HG03108 (cell line): ENCODE data around the gene TTC9.

Experiments
- ATAC-seq: cut with Tn5 transposase; IDR thresholded peaks from one replicate; pipeline ENCODE4 v1.9.1; 2021; ENCODE audit warnings: moderate library complexity; ENCODE audit not compliant: unreplicated experiment

Gene TTC9

GRCh38 chr14:70641548-70642302 is at the start of gene TTC9:
Gene TTC9 (plus strand): TSS chr14:70641916. CDS start chr14:70642130, 214 bp downstream.
- ATAC-seq, result no peak

GRCh38 chr14:70594461-70594860 is 47.3 kb upstream of the TTC9 start:
- no peak for ATAC-seq

- no peak for ATAC-seq
Observed at GRCh38 chr14:70595443-70596185, 46.1 kb upstream of the TTC9 start.

GRCh38 chr14:70597731-70598130 is 44.0 kb upstream of the TTC9 start:
- ATAC-seq, result no peak

- no peak for ATAC-seq
Observed at GRCh38 chr14:70599345-70599744, 42.4 kb upstream of the TTC9 start.

- peak; percentile 89 for ATAC-seq
Observed at GRCh38 chr14:70600382-70601157, 41.1 kb upstream of the TTC9 start, which contains the start of gene MED6. Gene MED6 (minus strand): TSS chr14:70600655. CDS start chr14:70600637, 18 bp downstream.

GRCh38 chr14:70601162-70601561 is 40.6 kb upstream of the TTC9 start:
- no peak for ATAC-seq

- ATAC-seq, result peak; percentile 48
Observed at GRCh38 chr14:70602254-70602653, 39.5 kb upstream of the TTC9 start.

GRCh38 chr14:70611216-70611615 is 30.5 kb upstream of the TTC9 start:
- ATAC-seq, result no peak

GRCh38 chr14:70616646-70617045 is 25.1 kb upstream of the TTC9 start:
- ATAC-seq, result no peak

GRCh38 chr14:70618314-70618713 is 23.4 kb upstream of the TTC9 start:
- ATAC-seq, result no peak

- no peak for ATAC-seq
Observed at GRCh38 chr14:70619708-70620107, 22.0 kb upstream of the TTC9 start.

GRCh38 chr14:70622111-70622712 is 19.5 kb upstream of the TTC9 start:
- ATAC-seq, result no peak

- ATAC-seq, result no peak
Observed at GRCh38 chr14:70624972-70625371, 16.7 kb upstream of the TTC9 start.

GRCh38 chr14:70631948-70632347 is 9.8 kb upstream of the TTC9 start:
- no peak for ATAC-seq

- no peak for ATAC-seq
Observed at GRCh38 chr14:70635971-70636595, 5.6 kb upstream of the TTC9 start.

- no peak for ATAC-seq
Observed at GRCh38 chr14:70638416-70638815, 3.3 kb upstream of the TTC9 start.

- peak; percentile 53 for ATAC-seq
Observed at GRCh38 chr14:70640938-70641547, 673 bp upstream of the TTC9 start.

GRCh38 chr14:70642303-70643235 is 853 bp downstream of the TTC9 start:
- no peak for ATAC-seq
